ENCODE measurements around the gene IQCB1. TPM values are rescaled to one million over a fixed set of nuclear protein-coding genes. Genes with fewer than 3 reads are reported as not detected.
"Not testable (repeated sequence)": the region's sequence is repeated elsewhere in the genome, so short reads cannot be mapped to it uniquely, and the experiment has no call there.

Gene IQCB1
- total RNA-seq, 1 donor from 2014 or later, result 17.1 TPM

DNA sequence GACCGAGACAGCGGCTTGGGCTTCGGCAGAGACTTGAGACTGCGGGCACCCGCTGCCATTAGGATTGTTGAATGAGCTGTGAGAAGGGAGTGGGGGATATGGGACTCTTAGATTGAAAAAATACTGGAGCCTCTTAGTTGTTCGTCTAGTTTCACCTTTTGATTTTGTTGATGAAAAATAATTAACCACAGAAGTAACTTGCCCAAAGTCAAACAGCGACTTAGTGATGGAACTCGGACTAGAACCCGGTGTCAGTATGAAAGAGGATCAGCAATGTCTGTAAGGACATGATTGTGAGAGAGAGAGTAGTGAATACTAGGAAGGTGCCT lies 84.8 kb downstream of the IQCB1 start:
- Mint-ChIP-seq H3K4me3 (ENCODE audit: unreplicated experiment) (no peak overlapping the region), H3K36me3 (ENCODE audit: unreplicated experiment) (no peaks in the 10 kb centered on the region), H3K9me3 (ENCODE audit: unreplicated experiment) (no peaks in the 10 kb centered on the region), H3K27ac (ENCODE audit: unreplicated experiment) (no peak overlapping the region), H3K27me3 (ENCODE audit: unreplicated experiment) (peaks cover 26% of the 10 kb centered on the region), H3K4me1 (ENCODE audit: unreplicated experiment) (peaks cover 9% of the 10 kb centered on the region)
- no peak for DNase-seq (ENCODE audit: extremely low spot score, unreplicated experiment)
- TF ChIP-seq, protein P1, sequence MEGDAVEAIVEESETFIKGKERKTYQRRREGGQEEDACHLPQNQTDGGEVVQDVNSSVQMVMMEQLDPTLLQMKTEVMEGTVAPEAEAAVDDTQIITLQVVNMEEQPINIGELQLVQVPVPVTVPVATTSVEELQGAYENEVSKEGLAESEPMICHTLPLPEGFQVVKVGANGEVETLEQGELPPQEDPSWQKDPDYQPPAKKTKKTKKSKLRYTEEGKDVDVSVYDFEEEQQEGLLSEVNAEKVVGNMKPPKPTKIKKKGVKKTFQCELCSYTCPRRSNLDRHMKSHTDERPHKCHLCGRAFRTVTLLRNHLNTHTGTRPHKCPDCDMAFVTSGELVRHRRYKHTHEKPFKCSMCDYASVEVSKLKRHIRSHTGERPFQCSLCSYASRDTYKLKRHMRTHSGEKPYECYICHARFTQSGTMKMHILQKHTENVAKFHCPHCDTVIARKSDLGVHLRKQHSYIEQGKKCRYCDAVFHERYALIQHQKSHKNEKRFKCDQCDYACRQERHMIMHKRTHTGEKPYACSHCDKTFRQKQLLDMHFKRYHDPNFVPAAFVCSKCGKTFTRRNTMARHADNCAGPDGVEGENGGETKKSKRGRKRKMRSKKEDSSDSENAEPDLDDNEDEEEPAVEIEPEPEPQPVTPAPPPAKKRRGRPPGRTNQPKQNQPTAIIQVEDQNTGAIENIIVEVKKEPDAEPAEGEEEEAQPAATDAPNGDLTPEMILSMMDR (IDR thresholded peaks at IDR 0.05), result no peak

DNA sequence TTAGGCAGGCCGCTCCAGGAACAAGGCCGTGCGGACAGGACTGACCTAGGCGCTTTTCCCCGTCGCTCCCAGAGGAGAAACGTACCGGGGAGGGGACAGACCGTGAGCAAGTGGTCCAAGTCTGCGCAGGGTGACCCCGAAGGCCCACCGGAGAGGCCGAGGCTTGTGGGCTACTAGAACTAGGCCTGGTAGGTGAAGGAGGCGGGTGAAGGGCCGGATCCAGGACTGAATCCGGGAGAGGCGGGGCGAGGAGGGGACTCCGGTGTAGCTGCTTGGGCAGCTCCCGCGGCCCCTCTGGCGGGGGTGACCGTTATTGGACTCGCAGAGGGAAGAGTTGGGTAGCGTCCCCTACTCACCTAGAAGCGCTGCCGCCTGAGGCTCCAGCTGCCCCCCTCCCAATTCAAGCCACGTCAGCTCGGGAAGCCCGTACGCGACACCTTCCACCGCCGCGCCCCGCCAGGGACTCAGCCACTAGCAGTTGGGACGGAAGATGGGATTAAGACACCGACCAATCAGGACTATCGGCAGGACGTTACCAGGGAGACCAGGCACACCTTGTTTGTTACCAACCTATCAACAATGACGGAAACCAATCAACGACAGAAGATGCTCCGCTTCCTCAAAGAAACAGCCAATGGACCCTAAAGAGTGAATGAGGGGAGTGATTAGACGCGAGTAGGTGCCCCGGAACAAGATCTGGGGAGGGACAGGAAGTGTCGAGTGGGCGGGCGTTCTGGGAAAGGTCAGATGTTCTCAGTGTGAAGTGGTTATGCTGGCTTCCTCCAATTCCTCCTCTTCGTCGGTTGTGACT lies 85.4 kb downstream of the IQCB1 start, which contains the start of gene GOLGB1:
Gene GOLGB1 (minus strand): TSS at position 466 of the 811 bp plus-strand sequence. CDS start 18,770 bp downstream, outside the sequence.
- Mint-ChIP-seq H3K9me3 (ENCODE audit: unreplicated experiment) (no peaks in the 10 kb centered on the region), H3K27me3 (ENCODE audit: unreplicated experiment) (peaks cover 23% of the 10 kb centered on the region), H3K4me3 (ENCODE audit: unreplicated experiment) (no peak within 1 kb of the TSS), H3K27ac (ENCODE audit: unreplicated experiment) (no peak within 1 kb of the TSS), H3K36me3 (ENCODE audit: unreplicated experiment) (no peaks in the 10 kb centered on the region), H3K4me1 (ENCODE audit: unreplicated experiment) (peaks cover 9% of the 10 kb centered on the region)
- peak; percentile 96 for DNase-seq (ENCODE audit: extremely low spot score, unreplicated experiment)
- TF ChIP-seq, protein P1 (IDR thresholded peaks at IDR 0.05), result peak; percentile 14

DNA sequence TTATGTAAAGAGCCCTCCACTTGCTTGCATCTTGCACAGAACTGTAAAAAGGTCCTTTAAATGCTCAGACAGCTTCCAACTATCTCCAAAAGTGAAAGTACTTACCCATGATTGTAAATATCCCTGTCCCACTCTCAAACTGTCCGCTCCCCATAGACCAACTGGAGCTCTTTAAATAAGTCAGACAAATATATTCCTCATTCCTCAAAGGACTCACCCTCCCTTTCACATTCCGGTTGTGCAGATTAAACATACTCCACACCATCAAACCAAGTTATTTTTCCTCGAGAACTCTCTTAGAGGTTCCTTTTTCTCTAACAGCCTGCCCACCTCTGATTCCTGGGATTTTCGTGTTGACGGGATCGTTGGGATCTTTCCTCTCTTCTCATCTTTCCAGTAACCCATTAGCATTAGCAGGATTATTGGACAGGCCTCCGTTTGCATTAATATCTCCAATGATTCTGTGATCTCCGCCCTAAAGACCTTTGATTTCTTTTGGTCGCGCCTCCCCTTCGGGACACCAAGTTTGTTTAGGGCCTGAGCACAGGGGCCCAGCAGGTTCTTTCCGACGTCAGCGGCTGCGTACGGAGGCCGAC lies 86.1 kb downstream of the IQCB1 start:
- TF ChIP-seq, protein P1 (IDR thresholded peaks at IDR 0.05), result no peak
- peaks cover 18% of the 10 kb centered on the region for H3K27me3 Mint-ChIP-seq (ENCODE audit: unreplicated experiment)
- H3K4me1 Mint-ChIP-seq (ENCODE audit: unreplicated experiment), result peaks cover 9% of the 10 kb centered on the region
- DNase-seq (ENCODE audit: extremely low spot score, unreplicated experiment), result no peak
- no peaks in the 10 kb centered on the region for H3K36me3 Mint-ChIP-seq (ENCODE audit: unreplicated experiment)
- H3K4me3 Mint-ChIP-seq (ENCODE audit: unreplicated experiment), result no peak overlapping the region
- no peaks in the 10 kb centered on the region for H3K9me3 Mint-ChIP-seq (ENCODE audit: unreplicated experiment)
- no peak overlapping the region for H3K27ac Mint-ChIP-seq (ENCODE audit: unreplicated experiment)

DNA sequence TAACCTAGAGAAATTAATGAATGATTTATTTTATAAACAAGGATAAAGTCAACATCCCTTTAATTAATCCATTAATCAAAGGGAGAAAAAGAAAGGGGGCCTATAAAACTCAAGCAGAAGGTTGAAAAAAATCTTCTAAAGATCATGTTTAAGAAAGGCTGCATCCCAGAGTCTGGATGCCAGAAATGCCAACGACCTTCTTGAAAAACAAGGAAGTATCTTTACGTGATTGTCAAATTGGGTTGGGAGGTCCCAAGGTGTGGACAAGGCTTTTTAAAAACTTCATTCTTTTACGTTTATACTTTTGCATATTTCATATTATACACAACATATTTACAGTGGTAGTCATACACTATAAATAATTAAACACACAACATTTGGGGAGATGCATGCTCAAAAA lies 86.9 kb downstream of the IQCB1 start:
- Mint-ChIP-seq H3K9me3 (ENCODE audit: unreplicated experiment) (no peaks in the 10 kb centered on the region), H3K36me3 (ENCODE audit: unreplicated experiment) (no peaks in the 10 kb centered on the region), H3K27me3 (ENCODE audit: unreplicated experiment) (peaks cover 14% of the 10 kb centered on the region), H3K27ac (ENCODE audit: unreplicated experiment) (no peak overlapping the region), H3K4me1 (ENCODE audit: unreplicated experiment) (peaks cover 9% of the 10 kb centered on the region), H3K4me3 (ENCODE audit: unreplicated experiment) (no peak overlapping the region)
- DNase-seq (ENCODE audit: extremely low spot score, unreplicated experiment), result no peak
- TF ChIP-seq, protein P1 (IDR thresholded peaks at IDR 0.05), result no peak

DNA sequence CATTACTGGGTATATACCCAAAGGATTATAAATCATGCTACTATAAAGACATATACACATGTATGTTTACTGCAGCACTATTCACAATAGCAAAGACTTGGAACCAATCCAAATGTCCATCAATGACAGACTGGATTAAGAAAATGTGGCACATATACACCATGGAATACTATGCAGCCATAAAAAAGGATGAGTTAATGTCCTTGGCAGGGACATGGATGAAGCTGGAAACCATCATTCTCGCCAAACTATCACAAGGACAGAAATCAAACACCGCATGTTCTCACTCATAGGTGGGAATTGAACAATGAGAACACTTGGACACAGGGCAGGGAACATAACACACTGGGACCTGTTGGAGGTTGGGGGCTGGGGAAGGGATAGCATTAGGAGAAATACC lies 91.8 kb downstream of the IQCB1 start:
- peaks cover 20% of the 10 kb centered on the region for H3K4me1 Mint-ChIP-seq (ENCODE audit: unreplicated experiment)
- DNase-seq (ENCODE audit: extremely low spot score, unreplicated experiment); H3K27ac Mint-ChIP-seq (ENCODE audit: unreplicated experiment); H3K4me3 Mint-ChIP-seq (ENCODE audit: unreplicated experiment); H3K27me3 Mint-ChIP-seq (ENCODE audit: unreplicated experiment); H3K9me3 Mint-ChIP-seq (ENCODE audit: unreplicated experiment): not testable (repeated sequence)
- H3K36me3 Mint-ChIP-seq (ENCODE audit: unreplicated experiment), result peaks cover 13% of the 10 kb centered on the region
